ENCODE data around the gene PLPPR4. TPM values are rescaled to one million over a fixed set of nuclear protein-coding genes. Genes with fewer than 3 reads are reported as not detected.

Gene PLPPR4
- total and polyA plus RNA-seq, 2 experiments from 2014 or later, result 0.99 to 2.3 TPM

DNA sequence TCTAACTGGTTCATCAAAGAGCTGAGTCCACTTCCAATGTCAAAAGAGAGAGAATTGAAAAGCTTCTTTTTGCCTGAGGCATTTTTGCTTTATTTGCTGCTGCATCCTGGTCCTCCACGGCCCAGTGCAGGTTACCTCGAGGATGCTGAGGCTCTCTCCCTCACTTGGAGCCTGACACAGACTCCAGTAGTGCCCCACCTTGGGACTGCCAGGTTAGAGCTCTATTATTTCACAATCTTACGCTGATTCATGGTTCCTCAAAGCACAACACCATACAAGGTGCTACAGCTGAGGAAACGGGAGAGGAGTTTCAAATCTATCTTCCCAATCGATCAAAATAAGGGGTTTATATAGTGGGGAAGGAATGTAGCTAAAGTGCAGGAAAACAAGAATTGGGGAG is 13.6 kb upstream of the PLPPR4 start:
- H3K4me3 ChIP-seq, result no peak overlapping the region
- no peak for ATAC-seq
- H3K27me3 Mint-ChIP-seq (ENCODE audit: insufficient read depth, low read depth, poor library complexity), result peaks cover 1% of the 10 kb centered on the region
- no peaks in the 10 kb centered on the region for H3K27me3 ChIP-seq (ENCODE audit: insufficient read depth)
- no peaks in the 10 kb centered on the region for H3K36me3 ChIP-seq (ENCODE audit: insufficient read depth)
- no peaks in the 10 kb centered on the region for H3F3A ChIP-seq (replicated peaks; ENCODE audit: low read depth)
- H3K9me3 Mint-ChIP-seq, result peaks cover under 1% of the 10 kb centered on the region; the same call in 2 of the 3 replicates
- peaks cover 15% of the 10 kb centered on the region for H3K4me1 ChIP-seq (ENCODE audit: insufficient read depth)
- no peak overlapping the region for H3K4me2 ChIP-seq
- H2AFZ ChIP-seq, result 0 out of 2 replicates have a peak overlapping the region, but pooled peaks have one; percentile 52
- no peak for DNase-seq (ENCODE audit: low spot score)
- H3K4me1 Mint-ChIP-seq, result peaks cover 11% of the 10 kb centered on the region
- TF ChIP-seq ZNF331 (CRISPR knock-in tag; IDR thresholded peaks at IDR 0.05; ENCODE audit: low read depth) (no peak), EZH2phosphoT487 (IDR thresholded peaks at IDR 0.05; ENCODE audit: unreplicated experiment) (no peak), CREB1 (CRISPR knock-in tag; IDR thresholded peaks at IDR 0.05; ENCODE audit: low read depth) (no peak), ZNF114 (CRISPR knock-in tag; IDR thresholded peaks at IDR 0.05) (no peak), NANOG (IDR thresholded peaks at IDR 0.05; ENCODE audit: borderline replicate concordance) (no peak), POLR2AphosphoS5 (IDR thresholded peaks at IDR 0.05; ENCODE audit: low read depth) (no peak), JUNB (IDR thresholded peaks at IDR 0.05; ENCODE audit: unreplicated experiment) (no peak), EZH2 (IDR thresholded peaks at IDR 0.05; ENCODE audit: low read depth, unreplicated experiment) (no peak), STAT1 (IDR thresholded peaks at IDR 0.05; ENCODE audit: unreplicated experiment) (no peak)
- TF ChIP-seq, protein P1, sequence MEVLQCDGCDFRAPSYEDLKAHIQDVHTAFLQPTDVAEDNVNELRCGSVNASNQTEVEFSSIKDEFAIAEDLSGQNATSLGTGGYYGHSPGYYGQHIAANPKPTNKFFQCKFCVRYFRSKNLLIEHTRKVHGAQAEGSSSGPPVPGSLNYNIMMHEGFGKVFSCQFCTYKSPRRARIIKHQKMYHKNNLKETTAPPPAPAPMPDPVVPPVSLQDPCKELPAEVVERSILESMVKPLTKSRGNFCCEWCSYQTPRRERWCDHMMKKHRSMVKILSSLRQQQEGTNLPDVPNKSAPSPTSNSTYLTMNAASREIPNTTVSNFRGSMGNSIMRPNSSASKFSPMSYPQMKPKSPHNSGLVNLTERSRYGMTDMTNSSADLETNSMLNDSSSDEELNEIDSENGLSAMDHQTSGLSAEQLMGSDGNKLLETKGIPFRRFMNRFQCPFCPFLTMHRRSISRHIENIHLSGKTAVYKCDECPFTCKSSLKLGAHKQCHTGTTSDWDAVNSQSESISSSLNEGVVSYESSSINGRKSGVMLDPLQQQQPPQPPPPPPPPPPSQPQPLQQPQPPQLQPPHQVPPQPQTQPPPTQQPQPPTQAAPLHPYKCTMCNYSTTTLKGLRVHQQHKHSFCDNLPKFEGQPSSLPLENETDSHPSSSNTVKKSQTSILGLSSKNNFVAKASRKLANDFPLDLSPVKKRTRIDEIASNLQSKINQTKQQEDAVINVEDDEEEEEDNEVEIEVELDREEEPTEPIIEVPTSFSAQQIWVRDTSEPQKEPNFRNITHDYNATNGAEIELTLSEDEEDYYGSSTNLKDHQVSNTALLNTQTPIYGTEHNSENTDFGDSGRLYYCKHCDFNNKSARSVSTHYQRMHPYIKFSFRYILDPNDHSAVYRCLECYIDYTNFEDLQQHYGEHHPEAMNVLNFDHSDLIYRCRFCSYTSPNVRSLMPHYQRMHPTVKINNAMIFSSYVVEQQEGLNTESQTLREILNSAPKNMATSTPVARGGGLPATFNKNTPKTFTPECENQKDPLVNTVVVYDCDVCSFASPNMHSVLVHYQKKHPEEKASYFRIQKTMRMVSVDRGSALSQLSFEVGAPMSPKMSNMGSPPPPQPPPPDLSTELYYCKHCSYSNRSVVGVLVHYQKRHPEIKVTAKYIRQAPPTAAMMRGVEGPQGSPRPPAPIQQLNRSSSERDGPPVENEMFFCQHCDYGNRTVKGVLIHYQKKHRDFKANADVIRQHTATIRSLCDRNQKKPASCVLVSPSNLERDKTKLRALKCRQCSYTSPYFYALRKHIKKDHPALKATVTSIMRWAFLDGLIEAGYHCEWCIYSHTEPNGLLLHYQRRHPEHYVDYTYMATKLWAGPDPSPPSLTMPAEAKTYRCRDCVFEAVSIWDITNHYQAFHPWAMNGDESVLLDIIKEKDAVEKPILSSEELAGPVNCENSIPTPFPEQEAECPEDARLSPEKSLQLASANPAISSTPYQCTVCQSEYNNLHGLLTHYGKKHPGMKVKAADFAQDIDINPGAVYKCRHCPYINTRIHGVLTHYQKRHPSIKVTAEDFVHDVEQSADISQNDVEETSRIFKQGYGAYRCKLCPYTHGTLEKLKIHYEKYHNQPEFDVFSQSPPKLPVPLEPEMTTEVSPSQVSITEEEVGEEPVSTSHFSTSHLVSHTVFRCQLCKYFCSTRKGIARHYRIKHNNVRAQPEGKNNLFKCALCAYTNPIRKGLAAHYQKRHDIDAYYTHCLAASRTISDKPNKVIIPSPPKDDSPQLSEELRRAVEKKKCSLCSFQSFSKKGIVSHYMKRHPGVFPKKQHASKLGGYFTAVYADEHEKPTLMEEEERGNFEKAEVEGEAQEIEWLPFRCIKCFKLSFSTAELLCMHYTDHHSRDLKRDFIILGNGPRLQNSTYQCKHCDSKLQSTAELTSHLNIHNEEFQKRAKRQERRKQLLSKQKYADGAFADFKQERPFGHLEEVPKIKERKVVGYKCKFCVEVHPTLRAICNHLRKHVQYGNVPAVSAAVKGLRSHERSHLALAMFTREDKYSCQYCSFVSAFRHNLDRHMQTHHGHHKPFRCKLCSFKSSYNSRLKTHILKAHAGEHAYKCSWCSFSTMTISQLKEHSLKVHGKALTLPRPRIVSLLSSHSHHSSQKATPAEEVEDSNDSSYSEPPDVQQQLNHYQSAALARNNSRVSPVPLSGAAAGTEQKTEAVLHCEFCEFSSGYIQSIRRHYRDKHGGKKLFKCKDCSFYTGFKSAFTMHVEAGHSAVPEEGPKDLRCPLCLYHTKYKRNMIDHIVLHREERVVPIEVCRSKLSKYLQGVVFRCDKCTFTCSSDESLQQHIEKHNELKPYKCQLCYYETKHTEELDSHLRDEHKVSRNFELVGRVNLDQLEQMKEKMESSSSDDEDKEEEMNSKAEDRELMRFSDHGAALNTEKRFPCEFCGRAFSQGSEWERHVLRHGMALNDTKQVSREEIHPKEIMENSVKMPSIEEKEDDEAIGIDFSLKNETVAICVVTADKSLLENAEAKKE (CRISPR knock-in tag; IDR thresholded peaks at IDR 0.05), result no peak
- TF ChIP-seq, protein P2, sequence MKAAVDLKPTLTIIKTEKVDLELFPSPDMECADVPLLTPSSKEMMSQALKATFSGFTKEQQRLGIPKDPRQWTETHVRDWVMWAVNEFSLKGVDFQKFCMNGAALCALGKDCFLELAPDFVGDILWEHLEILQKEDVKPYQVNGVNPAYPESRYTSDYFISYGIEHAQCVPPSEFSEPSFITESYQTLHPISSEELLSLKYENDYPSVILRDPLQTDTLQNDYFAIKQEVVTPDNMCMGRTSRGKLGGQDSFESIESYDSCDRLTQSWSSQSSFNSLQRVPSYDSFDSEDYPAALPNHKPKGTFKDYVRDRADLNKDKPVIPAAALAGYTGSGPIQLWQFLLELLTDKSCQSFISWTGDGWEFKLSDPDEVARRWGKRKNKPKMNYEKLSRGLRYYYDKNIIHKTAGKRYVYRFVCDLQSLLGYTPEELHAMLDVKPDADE (IDR thresholded peaks at IDR 0.05), result no peak
- TF ChIP-seq, protein P3, sequence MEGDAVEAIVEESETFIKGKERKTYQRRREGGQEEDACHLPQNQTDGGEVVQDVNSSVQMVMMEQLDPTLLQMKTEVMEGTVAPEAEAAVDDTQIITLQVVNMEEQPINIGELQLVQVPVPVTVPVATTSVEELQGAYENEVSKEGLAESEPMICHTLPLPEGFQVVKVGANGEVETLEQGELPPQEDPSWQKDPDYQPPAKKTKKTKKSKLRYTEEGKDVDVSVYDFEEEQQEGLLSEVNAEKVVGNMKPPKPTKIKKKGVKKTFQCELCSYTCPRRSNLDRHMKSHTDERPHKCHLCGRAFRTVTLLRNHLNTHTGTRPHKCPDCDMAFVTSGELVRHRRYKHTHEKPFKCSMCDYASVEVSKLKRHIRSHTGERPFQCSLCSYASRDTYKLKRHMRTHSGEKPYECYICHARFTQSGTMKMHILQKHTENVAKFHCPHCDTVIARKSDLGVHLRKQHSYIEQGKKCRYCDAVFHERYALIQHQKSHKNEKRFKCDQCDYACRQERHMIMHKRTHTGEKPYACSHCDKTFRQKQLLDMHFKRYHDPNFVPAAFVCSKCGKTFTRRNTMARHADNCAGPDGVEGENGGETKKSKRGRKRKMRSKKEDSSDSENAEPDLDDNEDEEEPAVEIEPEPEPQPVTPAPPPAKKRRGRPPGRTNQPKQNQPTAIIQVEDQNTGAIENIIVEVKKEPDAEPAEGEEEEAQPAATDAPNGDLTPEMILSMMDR (conservative IDR thresholded peaks at IDR 0.05; ENCODE audit: low read depth in 2 of 2), result no peak
- TF ChIP-seq, protein P4, sequence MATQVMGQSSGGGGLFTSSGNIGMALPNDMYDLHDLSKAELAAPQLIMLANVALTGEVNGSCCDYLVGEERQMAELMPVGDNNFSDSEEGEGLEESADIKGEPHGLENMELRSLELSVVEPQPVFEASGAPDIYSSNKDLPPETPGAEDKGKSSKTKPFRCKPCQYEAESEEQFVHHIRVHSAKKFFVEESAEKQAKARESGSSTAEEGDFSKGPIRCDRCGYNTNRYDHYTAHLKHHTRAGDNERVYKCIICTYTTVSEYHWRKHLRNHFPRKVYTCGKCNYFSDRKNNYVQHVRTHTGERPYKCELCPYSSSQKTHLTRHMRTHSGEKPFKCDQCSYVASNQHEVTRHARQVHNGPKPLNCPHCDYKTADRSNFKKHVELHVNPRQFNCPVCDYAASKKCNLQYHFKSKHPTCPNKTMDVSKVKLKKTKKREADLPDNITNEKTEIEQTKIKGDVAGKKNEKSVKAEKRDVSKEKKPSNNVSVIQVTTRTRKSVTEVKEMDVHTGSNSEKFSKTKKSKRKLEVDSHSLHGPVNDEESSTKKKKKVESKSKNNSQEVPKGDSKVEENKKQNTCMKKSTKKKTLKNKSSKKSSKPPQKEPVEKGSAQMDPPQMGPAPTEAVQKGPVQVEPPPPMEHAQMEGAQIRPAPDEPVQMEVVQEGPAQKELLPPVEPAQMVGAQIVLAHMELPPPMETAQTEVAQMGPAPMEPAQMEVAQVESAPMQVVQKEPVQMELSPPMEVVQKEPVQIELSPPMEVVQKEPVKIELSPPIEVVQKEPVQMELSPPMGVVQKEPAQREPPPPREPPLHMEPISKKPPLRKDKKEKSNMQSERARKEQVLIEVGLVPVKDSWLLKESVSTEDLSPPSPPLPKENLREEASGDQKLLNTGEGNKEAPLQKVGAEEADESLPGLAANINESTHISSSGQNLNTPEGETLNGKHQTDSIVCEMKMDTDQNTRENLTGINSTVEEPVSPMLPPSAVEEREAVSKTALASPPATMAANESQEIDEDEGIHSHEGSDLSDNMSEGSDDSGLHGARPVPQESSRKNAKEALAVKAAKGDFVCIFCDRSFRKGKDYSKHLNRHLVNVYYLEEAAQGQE (IDR thresholded peaks at IDR 0.05; ENCODE audit: unreplicated experiment), result no peak
- H3K27ac ChIP-seq (ENCODE audit: low read depth), result no peak overlapping the region
- peaks cover 3% of the 10 kb centered on the region; the same call in 1 of the 2 replicates for H3K9me2 ChIP-seq (ENCODE audit: insufficient read depth)
- H3K79me2 ChIP-seq (replicated peaks; ENCODE audit: insufficient read depth), result no peaks in the 10 kb centered on the region
- H3K27ac Mint-ChIP-seq, result no peak overlapping the region
- no peaks in the 10 kb centered on the region for H3K36me3 Mint-ChIP-seq (ENCODE audit: low read depth)
- no peaks in the 10 kb centered on the region for H4K20me1 ChIP-seq (replicated peaks; ENCODE audit: insufficient read depth)
- H3K4me3 Mint-ChIP-seq, result no peak overlapping the region

Data from GM23338 (cell line).